Loucy (cell line): ENCODE results near the gene KLHL30.
A peak's percentile ranks its signal among the peaks of the same experiment; 100 is the strongest.

Experiments
- H2AFZ ChIP-seq: fragments of 200-600 bp; sonication (generic); 2 replicates; pipeline ENCODE4 v1.6.0; 2016; ENCODE audit warnings: antibody characterized with exemption, mild to moderate bottlenecking, low read length, moderate library complexity
- H3F3A ChIP-seq: fragments of 200-600 bp; 2 replicates; pipeline ENCODE4 v1.6.0; 2016; ENCODE audit warnings: antibody characterized with exemption, low read depth, mild to moderate bottlenecking
- H3K27me3 ChIP-seq: fragments of 200-600 bp; sonication (generic); 2 replicates; pipeline ENCODE4 v1.6.1; 2014; ENCODE audit warnings: low read length, mild to moderate bottlenecking; ENCODE audit not compliant: insufficient read depth, poor library complexity, severe bottlenecking
- H3K36me3 ChIP-seq: fragments of 200-600 bp; sonication (generic); 2 replicates; pipeline ENCODE4 v1.6.1; 2016; ENCODE audit warnings: low read length; ENCODE audit not compliant: insufficient read depth
- H3K4me1 ChIP-seq: fragments of 200-600 bp; sonication (generic); 2 replicates; pipeline ENCODE4 v1.5.1; 2014; ENCODE audit warnings: low read length, mild to moderate bottlenecking; ENCODE audit not compliant: insufficient read depth, poor library complexity, severe bottlenecking
- H3K4me2 ChIP-seq: fragments of 200-600 bp; sonication (generic); 2 replicates; pipeline ENCODE4 v1.6.0; 2014; ENCODE audit warnings: antibody characterized with exemption, low read length, low read depth, mild to moderate bottlenecking; ENCODE audit not compliant: poor library complexity, severe bottlenecking
- H3K4me3 ChIP-seq: fragments of 200-600 bp; sonication (generic); 2 replicates; pipeline ENCODE4 v1.5.1; 2014; ENCODE audit warnings: low read length, mild to moderate bottlenecking, mixed read lengths; ENCODE audit not compliant: poor library complexity, severe bottlenecking
- H3K79me2 ChIP-seq: fragments of 200-600 bp; sonication (generic); 2 replicates; pipeline ENCODE4 v1.6.1; 2014; ENCODE audit warnings: low read length; ENCODE audit not compliant: insufficient read depth
- H3K9ac ChIP-seq: fragments of 200-600 bp; sonication (generic); 2 replicates; pipeline ENCODE4 v1.6.0; 2014; ENCODE audit warnings: mild to moderate bottlenecking, low read depth, low read length, moderate library complexity; ENCODE audit not compliant: poor library complexity, severe bottlenecking
- H3K9me2 ChIP-seq: fragments of 200-600 bp; sonication (generic); replicated peaks from 2 replicates; pipeline ENCODE4 v1.6.1; 2016; ENCODE audit warnings: low read depth, low read length, mixed read lengths
- H3K9me3 ChIP-seq: fragments of 200-600 bp; sonication (generic); 2 replicates; pipeline ENCODE4 v1.6.1; 2014; ENCODE audit warnings: mild to moderate bottlenecking, antibody characterized with exemption, low read length, low read depth; ENCODE audit not compliant: insufficient read depth
- H4K20me1 ChIP-seq: fragments of 200-600 bp; sonication (generic); 2 replicates; pipeline ENCODE4 v1.6.0; 2014; ENCODE audit warnings: antibody characterized with exemption, low read length, mild to moderate bottlenecking; ENCODE audit not compliant: insufficient read depth, poor library complexity, severe bottlenecking
- EZH2phosphoT487 ChIP-seq: fragments of 200-600 bp; IDR thresholded peaks from 2 replicates; pipeline ENCODE4 v1.6.1; 2018; ENCODE audit warnings: antibody characterized with exemption, mild to moderate bottlenecking, moderate library complexity, borderline replicate concordance
- TF ChIP-seq, protein P1 (sequence below): fragments of 200-600 bp; sonication (generic); conservative IDR thresholded peaks from 2 replicates; pipeline ENCODE4 v1.5.1; 2014; ENCODE audit warnings: mild to moderate bottlenecking, antibody characterized with exemption, low read length

KLHL30 gene

DNA sequence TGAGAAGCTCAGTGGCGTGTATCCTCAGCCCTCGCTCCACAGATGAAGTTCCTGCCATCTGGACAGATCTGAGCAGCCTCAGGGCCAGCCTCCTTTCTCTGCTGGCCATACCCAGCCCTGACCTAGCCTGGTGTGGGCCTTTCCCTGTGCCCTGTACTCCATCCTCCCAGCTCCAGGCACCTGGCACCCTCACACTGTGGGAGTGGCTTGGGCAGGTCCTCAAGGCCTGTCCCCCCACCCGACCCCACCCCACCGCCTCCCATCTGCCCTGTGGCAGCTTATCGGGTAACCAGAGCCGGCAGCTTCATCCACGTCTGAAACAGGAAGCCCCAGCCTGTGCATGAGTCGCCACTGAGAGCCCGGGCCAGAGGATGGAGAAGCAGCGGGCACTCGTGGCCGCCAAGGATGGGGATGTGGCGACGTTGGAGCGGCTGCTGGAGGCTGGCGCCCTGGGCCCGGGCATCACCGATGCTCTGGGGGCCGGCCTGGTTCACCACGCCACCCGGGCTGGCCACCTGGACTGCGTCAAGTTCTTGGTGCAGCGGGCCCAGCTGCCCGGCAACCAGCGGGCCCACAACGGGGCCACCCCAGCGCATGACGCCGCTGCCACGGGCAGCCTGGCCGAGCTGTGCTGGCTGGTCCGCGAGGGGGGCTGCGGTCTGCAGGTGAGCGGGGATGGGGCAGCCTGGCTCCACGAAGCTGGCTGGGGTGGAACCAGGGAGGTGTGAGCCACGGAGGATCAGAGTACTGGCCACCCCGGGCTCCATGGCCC is 38.2 kb upstream of the KLHL30 start, which contains the start of gene ESPNL:
ESPNL (plus strand) TSS at position 292 of the 772 bp plus-strand sequence; CDS start at position 372, 80 bp downstream.
- peaks cover 5% of the 10 kb centered on the region for H3K4me1 ChIP-seq
- no peak within 1 kb of the TSS for H3K4me3 ChIP-seq
- H3K9me2 ChIP-seq, result no peaks in the 10 kb centered on the region
- no peaks in the 10 kb centered on the region for H3K9me3 ChIP-seq
- no peak within 1 kb of the TSS for H2AFZ ChIP-seq
- no peaks in the 10 kb centered on the region for H3F3A ChIP-seq
- no peaks in the 10 kb centered on the region for H4K20me1 ChIP-seq
- no peaks in the 10 kb centered on the region for H3K79me2 ChIP-seq
- TF ChIP-seq, protein P1, sequence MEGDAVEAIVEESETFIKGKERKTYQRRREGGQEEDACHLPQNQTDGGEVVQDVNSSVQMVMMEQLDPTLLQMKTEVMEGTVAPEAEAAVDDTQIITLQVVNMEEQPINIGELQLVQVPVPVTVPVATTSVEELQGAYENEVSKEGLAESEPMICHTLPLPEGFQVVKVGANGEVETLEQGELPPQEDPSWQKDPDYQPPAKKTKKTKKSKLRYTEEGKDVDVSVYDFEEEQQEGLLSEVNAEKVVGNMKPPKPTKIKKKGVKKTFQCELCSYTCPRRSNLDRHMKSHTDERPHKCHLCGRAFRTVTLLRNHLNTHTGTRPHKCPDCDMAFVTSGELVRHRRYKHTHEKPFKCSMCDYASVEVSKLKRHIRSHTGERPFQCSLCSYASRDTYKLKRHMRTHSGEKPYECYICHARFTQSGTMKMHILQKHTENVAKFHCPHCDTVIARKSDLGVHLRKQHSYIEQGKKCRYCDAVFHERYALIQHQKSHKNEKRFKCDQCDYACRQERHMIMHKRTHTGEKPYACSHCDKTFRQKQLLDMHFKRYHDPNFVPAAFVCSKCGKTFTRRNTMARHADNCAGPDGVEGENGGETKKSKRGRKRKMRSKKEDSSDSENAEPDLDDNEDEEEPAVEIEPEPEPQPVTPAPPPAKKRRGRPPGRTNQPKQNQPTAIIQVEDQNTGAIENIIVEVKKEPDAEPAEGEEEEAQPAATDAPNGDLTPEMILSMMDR, result no peak
- TF ChIP-seq EZH2phosphoT487, result no peak
- no peaks in the 10 kb centered on the region for H3K36me3 ChIP-seq
- H3K27me3 ChIP-seq, result no peaks in the 10 kb centered on the region
- no peak within 1 kb of the TSS for H3K9ac ChIP-seq
- H3K4me2 ChIP-seq, result no peak within 1 kb of the TSS

DNA sequence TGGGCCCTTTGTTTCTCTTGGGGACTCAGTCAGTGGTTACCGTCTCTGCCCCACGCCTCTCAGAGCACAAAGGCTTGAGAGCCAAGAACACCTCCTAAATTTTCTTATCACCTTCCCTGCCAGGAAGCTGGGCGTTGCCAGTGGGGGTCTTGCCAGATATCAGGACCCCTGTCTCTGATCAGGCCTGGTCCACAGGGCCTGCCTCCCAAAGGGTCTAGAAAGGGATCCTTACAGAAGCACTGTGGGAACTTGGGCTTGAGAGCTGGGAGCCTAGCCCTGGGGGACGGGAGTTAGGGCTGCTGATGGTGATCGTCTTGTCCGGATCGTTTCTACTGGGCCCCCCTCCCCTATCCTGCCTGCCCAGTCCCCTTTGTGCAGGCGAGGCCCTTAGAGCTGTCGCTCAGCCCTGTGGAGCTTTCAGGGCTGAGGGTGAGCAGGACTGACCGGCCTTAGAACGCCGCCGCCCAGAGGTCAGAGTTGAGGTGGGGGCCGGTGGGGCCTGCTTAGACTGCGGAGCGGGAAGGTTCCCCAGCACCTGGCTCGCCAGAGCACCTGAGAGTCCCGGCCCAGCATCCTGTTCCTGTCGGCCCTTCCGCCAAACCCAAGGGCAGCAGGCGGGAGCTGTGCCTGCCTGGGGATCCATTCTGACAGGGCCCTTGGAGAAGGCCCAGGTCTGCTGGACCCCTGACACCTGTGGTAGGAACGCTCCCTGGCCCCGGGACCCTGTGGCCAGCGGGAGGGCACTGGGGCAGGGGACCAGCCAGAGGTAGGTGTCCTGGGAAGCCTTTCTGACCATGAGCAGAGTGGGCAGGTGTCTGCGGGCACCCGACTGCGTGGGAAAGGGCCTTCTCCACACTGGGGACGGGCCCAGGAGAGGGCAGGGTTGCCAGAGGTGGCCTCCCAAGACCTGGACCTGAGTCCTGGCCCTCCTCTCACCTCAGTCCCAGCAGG is 37.4 kb upstream of the KLHL30 start:
- Histone ChIP-seq H3K4me2 (no peak overlapping the region), H3K36me3 (no peaks in the 10 kb centered on the region), H4K20me1 (no peaks in the 10 kb centered on the region), H2AFZ (no peak overlapping the region), H3K9ac (no peak overlapping the region), H3F3A (no peaks in the 10 kb centered on the region), H3K27me3 (no peaks in the 10 kb centered on the region), H3K4me1 (peaks cover 13% of the 10 kb centered on the region), H3K4me3 (no peak overlapping the region), H3K9me2 (no peaks in the 10 kb centered on the region), H3K9me3 (no peaks in the 10 kb centered on the region), H3K79me2 (no peaks in the 10 kb centered on the region)
- TF ChIP-seq, protein P1, result no peak
- TF ChIP-seq EZH2phosphoT487, result no peak

DNA sequence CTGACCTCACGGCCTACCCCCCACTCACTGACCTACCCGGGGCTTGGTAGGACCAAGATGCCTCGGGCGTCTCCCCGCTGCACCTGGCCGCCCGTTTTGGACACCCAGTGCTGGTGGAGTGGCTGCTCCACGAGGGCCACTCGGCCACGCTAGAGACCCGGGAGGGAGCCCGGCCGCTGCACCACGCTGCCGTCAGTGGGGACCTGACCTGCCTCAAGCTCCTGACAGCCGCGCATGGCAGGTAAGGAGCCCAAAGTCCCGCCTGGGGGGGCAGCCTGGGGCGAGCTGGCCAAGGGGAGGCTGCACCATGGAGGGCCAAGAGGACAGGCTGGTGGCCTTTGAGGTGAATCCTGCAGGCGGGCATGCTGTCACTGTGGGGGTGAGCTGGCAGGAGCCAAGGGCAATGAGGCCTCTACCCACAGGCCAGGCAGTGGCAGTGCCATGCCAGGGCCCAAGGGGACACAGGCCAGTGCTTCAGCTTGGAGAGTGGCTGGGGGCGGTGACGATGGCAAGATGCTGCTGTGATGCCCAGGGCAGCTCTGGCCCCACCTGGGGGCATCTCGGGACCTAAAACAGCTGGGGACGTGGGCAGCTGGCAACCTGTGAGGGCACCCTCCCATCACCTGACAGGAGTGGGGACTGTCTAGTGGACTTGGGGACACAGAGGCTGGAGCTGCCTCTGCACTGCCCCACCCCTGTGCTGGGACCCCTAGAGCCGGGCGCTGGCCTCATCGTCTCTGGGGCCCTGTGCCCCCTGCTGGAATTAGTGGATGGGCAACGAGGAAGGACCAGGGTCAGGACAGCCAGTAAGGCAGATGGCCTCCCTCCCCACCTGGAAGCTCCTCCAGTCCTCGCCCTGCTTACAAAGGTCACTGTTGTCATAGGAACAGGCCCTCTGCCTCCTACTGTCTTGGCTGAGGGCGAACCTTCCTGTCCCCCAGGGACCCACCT is 36.3 kb upstream of the KLHL30 start:
- no peaks in the 10 kb centered on the region for H3F3A ChIP-seq
- H3K9ac ChIP-seq, result no peak overlapping the region
- H3K79me2 ChIP-seq, result no peaks in the 10 kb centered on the region
- no peak overlapping the region for H3K4me2 ChIP-seq
- H2AFZ ChIP-seq, result no peak overlapping the region
- peaks cover 24% of the 10 kb centered on the region for H3K4me1 ChIP-seq
- no peaks in the 10 kb centered on the region for H3K36me3 ChIP-seq
- no peaks in the 10 kb centered on the region for H3K9me3 ChIP-seq
- TF ChIP-seq EZH2phosphoT487, result no peak
- TF ChIP-seq, protein P1, result 0 out of 2 replicates have a peak, but pooled peaks have one; percentile 14
- no peaks in the 10 kb centered on the region for H3K27me3 ChIP-seq
- no peaks in the 10 kb centered on the region for H4K20me1 ChIP-seq
- H3K9me2 ChIP-seq, result no peaks in the 10 kb centered on the region
- H3K4me3 ChIP-seq, result no peak overlapping the region
